ENCODE results near the gene GAL.

The GAL gene

DNA sequence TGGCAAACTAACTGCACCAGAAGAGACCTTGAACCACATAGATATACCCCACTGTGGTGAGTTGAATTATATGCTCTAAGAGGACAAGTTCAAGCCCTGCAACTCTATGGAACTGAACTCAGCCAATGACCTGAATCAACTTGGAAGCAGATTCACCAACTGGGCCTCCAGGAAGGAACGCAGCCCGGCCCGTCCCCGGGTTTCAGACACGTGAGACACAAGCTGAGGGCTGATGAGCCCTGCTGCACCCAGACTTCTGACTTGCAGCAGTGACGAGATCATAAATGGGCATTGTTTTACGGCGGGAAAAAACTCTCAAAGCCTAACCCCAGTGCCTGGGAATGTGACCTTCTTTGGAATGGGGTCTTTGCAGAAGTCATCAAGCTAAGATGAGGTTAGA, 28.5 kb upstream of the GAL start:
- H3K4me3 ChIP-seq (ENCODE audit: low read depth, low read length), result no peak overlapping the region
- no peak overlapping the region for H3K27ac ChIP-seq (ENCODE audit: low read depth, low read length)
- H3K18ac ChIP-seq (ENCODE audit: low read length), result no peak overlapping the region
- H3K79me2 ChIP-seq (ENCODE audit: control insufficient read depth, insufficient read depth, low read length, poor library complexity), result no peaks in the 10 kb centered on the region
- H2BK120ac ChIP-seq (ENCODE audit: insufficient read depth, low read length, poor library complexity), result no peak overlapping the region
- no peak overlapping the region for H4K8ac ChIP-seq (ENCODE audit: low read depth, low read length)
- no peaks in the 10 kb centered on the region for H3K79me1 ChIP-seq (ENCODE audit: low read length)
- H2BK12ac ChIP-seq (ENCODE audit: low read length), result no peak overlapping the region
- H4K91ac ChIP-seq (ENCODE audit: low read depth, low read length), result no peak overlapping the region
- H2BK5ac ChIP-seq (ENCODE audit: low read depth, low read length, poor library complexity), result no peak overlapping the region
- peaks cover 5% of the 10 kb centered on the region for H3K9me3 ChIP-seq (ENCODE audit: insufficient read depth, low read depth, low read length)
- peaks cover 0 to 2% of the 10 kb centered on the region in 2 experiments for H3K4me1 ChIP-seq (ENCODE audit: control insufficient read depth in 1 of 2, insufficient read depth in 2 of 2, low read length in 2 of 2)
- no peak overlapping the region for H4K12ac ChIP-seq (ENCODE audit: low read depth, low read length)
- H3K27me3 ChIP-seq (ENCODE audit: insufficient read depth, low read length), result no peaks in the 10 kb centered on the region
- H3K36me3 ChIP-seq (ENCODE audit: control insufficient read depth in 1 of 2, insufficient read depth in 2 of 2, low read length in 2 of 2), result no peaks in the 10 kb centered on the region
- WGBS (ENCODE audit: extremely low coverage, insufficient coverage, insufficient read length), result no CpG with 5 or more reads among the region's 8 CpGs
- H3K23ac ChIP-seq (ENCODE audit: low read length), result no peak overlapping the region
- DNase-seq, result no peak
- no peak overlapping the region for H3K4ac ChIP-seq (ENCODE audit: low read depth, low read length)
- no peak overlapping the region for H3K14ac ChIP-seq (ENCODE audit: low read length)
- no peak overlapping the region for H2AFZ ChIP-seq (ENCODE audit: insufficient read depth, low read length, poor library complexity)
- H3K4me2 ChIP-seq (ENCODE audit: low read length), result no peak overlapping the region
- no peak overlapping the region for H3K9ac ChIP-seq (ENCODE audit: low read length)
- no peak overlapping the region for H2AK5ac ChIP-seq (ENCODE audit: low read length)

DNA sequence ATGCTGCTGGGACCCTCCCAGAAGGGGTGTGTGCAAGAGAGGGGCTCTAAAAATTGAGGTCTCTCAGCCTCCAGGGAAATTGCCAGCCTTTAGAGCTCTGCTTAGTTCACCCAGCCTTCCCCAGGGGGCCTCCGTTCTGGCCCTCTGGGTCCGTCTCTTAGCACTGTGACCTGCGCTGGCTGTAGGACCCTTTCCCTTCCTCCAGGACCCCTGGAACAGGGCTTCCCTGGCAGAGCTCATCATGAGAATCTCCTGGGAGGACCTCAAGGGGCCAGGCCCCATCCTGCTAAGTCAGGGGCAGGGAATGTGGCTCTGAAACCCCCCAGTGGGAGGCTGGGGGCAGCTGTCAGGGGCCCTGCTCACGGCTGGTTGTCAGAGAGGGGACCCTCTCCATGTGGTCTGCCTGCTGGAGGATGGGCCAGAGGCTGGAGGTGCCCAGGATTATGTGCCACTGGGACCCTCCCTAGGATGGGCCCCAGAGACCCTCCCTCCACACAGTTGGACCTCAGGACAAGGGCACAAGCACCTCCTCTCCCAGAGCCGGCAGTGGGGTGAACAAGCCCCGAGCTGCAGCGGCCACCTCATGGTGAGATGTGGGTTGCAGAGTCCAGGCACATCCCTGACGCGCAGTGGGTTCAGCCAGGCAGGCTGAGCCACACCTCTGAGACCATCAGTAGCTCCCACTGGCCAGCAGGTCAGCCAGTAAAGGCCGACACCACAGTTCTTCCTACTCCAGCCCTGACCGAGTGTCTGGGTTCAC, 27.1 kb upstream of the GAL start:
- no peak overlapping the region for H3K27ac ChIP-seq (ENCODE audit: low read depth, low read length)
- no peaks in the 10 kb centered on the region for H3K36me3 ChIP-seq (ENCODE audit: control insufficient read depth in 1 of 2, insufficient read depth in 2 of 2, low read length in 2 of 2)
- no peak overlapping the region for H3K4me2 ChIP-seq (ENCODE audit: low read length)
- no peaks in the 10 kb centered on the region for H3K79me1 ChIP-seq (ENCODE audit: low read length)
- H3K18ac ChIP-seq (ENCODE audit: low read length), result no peak overlapping the region
- H4K8ac ChIP-seq (ENCODE audit: low read depth, low read length), result no peak overlapping the region
- H4K91ac ChIP-seq (ENCODE audit: low read depth, low read length), result no peak overlapping the region
- H3K9me3 ChIP-seq (ENCODE audit: insufficient read depth, low read depth, low read length), result peaks cover 8% of the 10 kb centered on the region
- no peak for DNase-seq
- H3K27me3 ChIP-seq (ENCODE audit: insufficient read depth, low read length), result no peaks in the 10 kb centered on the region
- H3K23ac ChIP-seq (ENCODE audit: low read length), result no peak overlapping the region
- no peak overlapping the region for H4K12ac ChIP-seq (ENCODE audit: low read depth, low read length)
- no peak overlapping the region for H3K4ac ChIP-seq (ENCODE audit: low read depth, low read length)
- H2BK5ac ChIP-seq (ENCODE audit: low read depth, low read length, poor library complexity), result no peak overlapping the region
- no peaks in the 10 kb centered on the region for H3K4me1 ChIP-seq (ENCODE audit: control insufficient read depth in 1 of 2, insufficient read depth in 2 of 2, low read length in 2 of 2)
- no peak overlapping the region for H2BK120ac ChIP-seq (ENCODE audit: insufficient read depth, low read length, poor library complexity)
- no peak overlapping the region for H2AFZ ChIP-seq (ENCODE audit: insufficient read depth, low read length, poor library complexity)
- no peak overlapping the region for H3K4me3 ChIP-seq (ENCODE audit: low read depth, low read length)
- no peak overlapping the region for H2BK12ac ChIP-seq (ENCODE audit: low read length)
- H3K14ac ChIP-seq (ENCODE audit: low read length), result no peak overlapping the region
- WGBS (ENCODE audit: extremely low coverage, insufficient coverage, insufficient read length), result no CpG with 5 or more reads among the region's 11 CpGs
- H2AK5ac ChIP-seq (ENCODE audit: low read length), result no peak overlapping the region
- no peaks in the 10 kb centered on the region for H3K79me2 ChIP-seq (ENCODE audit: control insufficient read depth, insufficient read depth, low read length, poor library complexity)
- no peak overlapping the region for H3K9ac ChIP-seq (ENCODE audit: low read length)

DNA sequence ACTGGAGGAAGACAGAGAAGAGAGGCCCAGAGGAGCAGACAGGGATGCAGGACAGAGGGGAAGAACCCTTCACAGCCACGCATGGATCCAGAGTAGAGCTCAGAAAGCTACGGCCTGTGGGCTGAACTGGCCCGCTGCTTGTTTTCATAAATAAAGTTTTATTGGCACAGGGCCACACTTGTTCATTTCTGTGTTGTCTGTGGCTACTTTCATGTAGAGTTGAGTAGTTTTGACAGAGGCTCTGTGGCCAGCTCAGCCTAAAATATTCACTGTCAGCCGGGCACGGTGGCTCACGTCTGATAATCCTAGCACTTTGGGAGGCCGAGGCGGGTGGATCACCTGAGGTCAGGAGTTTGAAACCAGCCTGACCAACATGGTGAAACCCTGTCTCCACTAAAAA, 26.2 kb upstream of the GAL start:
- Histone ChIP-seq H2BK5ac (ENCODE audit: low read depth, low read length, poor library complexity) (no peak overlapping the region), H3K14ac (ENCODE audit: low read length) (no peak overlapping the region), H3K23ac (ENCODE audit: low read length) (no peak overlapping the region), H2BK12ac (ENCODE audit: low read length) (no peak overlapping the region), H4K91ac (ENCODE audit: low read depth, low read length) (no peak overlapping the region), H3K4me2 (ENCODE audit: low read length) (no peak overlapping the region), H3K4me3 (ENCODE audit: low read depth, low read length) (no peak overlapping the region), H3K4ac (ENCODE audit: low read depth, low read length) (no peak overlapping the region), H3K9ac (ENCODE audit: low read length) (no peak overlapping the region), H3K27ac (ENCODE audit: low read depth, low read length) (no peak overlapping the region), H3K27me3 (ENCODE audit: insufficient read depth, low read length) (no peaks in the 10 kb centered on the region), H3K4me1 (ENCODE audit: control insufficient read depth in 1 of 2, insufficient read depth in 2 of 2, low read length in 2 of 2) (no peaks in the 10 kb centered on the region), H3K18ac (ENCODE audit: low read length) (no peak overlapping the region), H2AFZ (ENCODE audit: insufficient read depth, low read length, poor library complexity) (no peak overlapping the region), H2AK5ac (ENCODE audit: low read length) (no peak overlapping the region), H4K12ac (ENCODE audit: low read depth, low read length) (no peak overlapping the region), H3K36me3 (ENCODE audit: control insufficient read depth in 1 of 2, insufficient read depth in 2 of 2, low read length in 2 of 2) (no peaks in the 10 kb centered on the region), H3K9me3 (ENCODE audit: insufficient read depth, low read depth, low read length) (peaks cover 11% of the 10 kb centered on the region), H2BK120ac (ENCODE audit: insufficient read depth, low read length, poor library complexity) (no peak overlapping the region), H3K79me1 (ENCODE audit: low read length) (no peaks in the 10 kb centered on the region), H3K79me2 (ENCODE audit: control insufficient read depth, insufficient read depth, low read length, poor library complexity) (no peaks in the 10 kb centered on the region), H4K8ac (ENCODE audit: low read depth, low read length) (no peak overlapping the region)
- WGBS (ENCODE audit: extremely low coverage, insufficient coverage, insufficient read length), result no CpG with 5 or more reads among the region's 8 CpGs
- DNase-seq, result no peak

DNA sequence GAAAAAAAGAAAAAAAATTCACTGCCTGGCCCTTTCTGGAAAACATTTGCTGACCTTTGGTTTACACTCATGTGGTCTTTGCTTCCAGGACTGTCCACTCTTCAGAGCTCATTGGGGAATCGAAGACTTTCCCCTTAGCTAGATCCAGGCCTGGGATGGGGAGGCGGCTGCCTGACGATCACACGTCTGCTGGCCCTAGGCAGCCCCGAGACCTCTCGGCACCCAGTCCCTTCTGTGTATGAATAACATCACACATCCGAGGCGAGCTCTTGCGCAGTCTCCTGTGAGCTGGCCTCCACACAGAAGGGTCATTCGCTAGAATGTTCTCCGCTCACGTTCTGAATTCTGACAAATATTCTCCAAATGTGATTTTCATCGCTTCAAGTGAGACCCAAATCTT, 25.7 kb upstream of the GAL start:
- no peak overlapping the region for H3K27ac ChIP-seq (ENCODE audit: low read depth, low read length)
- no peaks in the 10 kb centered on the region for H3K27me3 ChIP-seq (ENCODE audit: insufficient read depth, low read length)
- no peaks in the 10 kb centered on the region for H3K79me2 ChIP-seq (ENCODE audit: control insufficient read depth, insufficient read depth, low read length, poor library complexity)
- H3K23ac ChIP-seq (ENCODE audit: low read length), result no peak overlapping the region
- no peak overlapping the region for H3K9ac ChIP-seq (ENCODE audit: low read length)
- no peak overlapping the region for H4K91ac ChIP-seq (ENCODE audit: low read depth, low read length)
- H2BK120ac ChIP-seq (ENCODE audit: insufficient read depth, low read length, poor library complexity), result no peak overlapping the region
- H4K12ac ChIP-seq (ENCODE audit: low read depth, low read length), result no peak overlapping the region
- no peak overlapping the region for H3K4me2 ChIP-seq (ENCODE audit: low read length)
- peaks cover 11% of the 10 kb centered on the region for H3K9me3 ChIP-seq (ENCODE audit: insufficient read depth, low read depth, low read length)
- no peak overlapping the region for H3K14ac ChIP-seq (ENCODE audit: low read length)
- H3K36me3 ChIP-seq (ENCODE audit: control insufficient read depth in 1 of 2, insufficient read depth in 2 of 2, low read length in 2 of 2), result no peaks in the 10 kb centered on the region
- H2AFZ ChIP-seq (ENCODE audit: insufficient read depth, low read length, poor library complexity), result no peak overlapping the region
- H3K79me1 ChIP-seq (ENCODE audit: low read length), result no peaks in the 10 kb centered on the region
- H3K4me1 ChIP-seq (ENCODE audit: control insufficient read depth in 1 of 2, insufficient read depth in 2 of 2, low read length in 2 of 2), result no peaks in the 10 kb centered on the region
- no peak overlapping the region for H2BK12ac ChIP-seq (ENCODE audit: low read length)
- H3K18ac ChIP-seq (ENCODE audit: low read length), result no peak overlapping the region
- no peak overlapping the region for H2AK5ac ChIP-seq (ENCODE audit: low read length)
- no peak overlapping the region for H2BK5ac ChIP-seq (ENCODE audit: low read depth, low read length, poor library complexity)
- H3K4ac ChIP-seq (ENCODE audit: low read depth, low read length), result no peak overlapping the region
- H4K8ac ChIP-seq (ENCODE audit: low read depth, low read length), result no peak overlapping the region
- DNase-seq, result no peak
- WGBS (ENCODE audit: extremely low coverage, insufficient coverage, insufficient read length), result no CpG with 5 or more reads among the region's 13 CpGs
- no peak overlapping the region for H3K4me3 ChIP-seq (ENCODE audit: low read depth, low read length)
